Esophagus squamous epithelium (tissue), 5 donors: ENCODE data around the gene PTPRG. TPM values are rescaled to one million over a fixed set of nuclear protein-coding genes. Genes with fewer than 3 reads are reported as not detected.

ENCODE experiments used
- DNase-seq: peaks from one replicate; lab custom pipeline; 2025; lab: John Stamatoyannopoulos, UW
- H3K27ac ChIP-seq, 4 donors: fragments of 200-600 bp; sonication (generic); one replicate each; pipeline ENCODE4 v1.5.1; 2016 to 2019; ENCODE audit warnings: mild to moderate bottlenecking in 1 of 4
- H3K27me3 ChIP-seq, 4 donors: fragments of 200-600 bp; sonication (generic); 1 replicate in 3 of 4; 2 replicates in 1 of 4; pipeline versions ENCODE4 v1.5.1 to v1.6.0; 2017 to 2021; ENCODE audit warnings: antibody characterized with exemption in 1 of 4
- H3K36me3 ChIP-seq, 3 donors: fragments of 200-600 bp; sonication (generic); one replicate each; pipeline ENCODE4 v1.5.1; 2016 to 2019
- H3K4me1 ChIP-seq, 3 donors: fragments of 200-600 bp; sonication (generic); one replicate each; pipeline ENCODE4 v1.5.1; 2017 to 2019
- H3K4me3 ChIP-seq, 4 donors: fragments of 200-600 bp; sonication (generic); 1 replicate in 3 of 4; 2 replicates in 1 of 4; pipeline ENCODE4 v1.5.1; 2016 to 2019; ENCODE audit warnings: mild to moderate bottlenecking in 2 of 4, moderate library complexity in 1 of 4
- H3K9me3 ChIP-seq, 3 donors: fragments of 200-600 bp; sonication (generic); one replicate each; pipeline ENCODE4 v1.5.1; 2016 to 2019
- CTCF ChIP-seq, 6 experiments: fragments of 450-650 bp in 4 of 6; fragments of 200-600 bp in 2 of 6; sonication (generic) in 2 of 6; IDR thresholded peaks; one replicate each; pipeline ENCODE4 v1.5.1; 2016 to 2019; ENCODE audit warnings: antibody characterized with exemption in 6 of 6, mild to moderate bottlenecking in 4 of 6, moderate library complexity in 4 of 6
- POLR2A ChIP-seq, 4 donors: fragments of 450-650 bp; IDR thresholded peaks; one replicate each; pipeline ENCODE4 v1.6.1; 2017; ENCODE audit warnings: antibody characterized with exemption in 4 of 4, mild to moderate bottlenecking in 4 of 4, moderate library complexity in 3 of 4
- whole genome bisulfite sequencing, 2 donors: methylation state at CpG; one replicate each; pipeline ENCODE4 v1.1.5; 2018; 5-methylcytosine and 5-hydroxymethylcytosine counted together
- intact Hi-C: fragments of 100-400 bp; cut with DNase I; formaldehyde crosslinking; loops from one replicate; pipeline ENCODE4 v1.15.0; 2022
- total RNA-seq, 4 donors: library from RNA; depleted of rRNA; stranded (reverse); fragments of >200 nt; gene quantifications; one replicate each; pipeline ENCODE4 v1.1.0, GENCODE V29; 2016
- donor health status: DM: yes; HTN: yes; CAD: no.

Gene PTPRG
- total RNA-seq, 4 donors from 2014 or later: 3.7 to 42.2 (median 15.2) TPM

- Histone ChIP-seq H3K27ac (no peak overlapping the region), H3K4me1 (peaks cover 0 to 14% (median 11%) of the 10 kb centered on the region in 3 donors), H3K4me3 (no peak overlapping the region), H3K9me3 (no peaks in the 10 kb centered on the region), H3K36me3 (no peaks in the 10 kb centered on the region), H3K27me3 (no peaks in the 10 kb centered on the region)
- intact Hi-C loops: no loop called here
- 81 to 89% methylated on average over 6 of the region's 6 CpGs for WGBS, 2 donors
- DNase-seq: no peak
- TF ChIP-seq POLR2A (IDR thresholded peaks at IDR 0.05) (no peak), CTCF (IDR thresholded peaks at IDR 0.05) (no peak)
Observed at GRCh38 chr3:61832375-61833229, 271.2 kb downstream of the PTPRG start.

DNA sequence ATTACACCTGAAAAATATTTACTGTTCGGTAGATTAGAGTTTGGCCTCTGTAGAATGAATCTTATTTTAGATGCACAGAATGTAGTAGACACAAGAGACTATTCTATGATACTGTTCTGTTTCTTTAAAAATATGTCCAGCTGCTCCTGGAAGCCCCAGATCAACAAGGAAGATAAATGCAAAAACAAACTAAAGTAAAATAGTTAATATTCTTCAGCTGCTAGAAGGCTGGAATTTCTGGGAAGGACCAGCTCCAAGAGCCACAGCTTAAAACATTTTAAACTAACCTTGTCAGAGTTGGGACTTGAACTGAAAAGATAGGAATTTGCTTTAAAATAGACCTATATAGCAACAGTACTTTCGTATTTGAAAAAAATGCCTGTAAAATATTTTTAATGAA is 277.9 kb downstream of the PTPRG start:
- no peak for TF ChIP-seq CTCF (IDR thresholded peaks at IDR 0.05)
- TF ChIP-seq POLR2A (IDR thresholded peaks at IDR 0.05): no peak
- Histone ChIP-seq H3K27ac (no peak overlapping the region), H3K36me3 (no peaks in the 10 kb centered on the region), H3K9me3 (no peaks in the 10 kb centered on the region), H3K4me1 (peaks cover 0 to 12% (median 0%) of the 10 kb centered on the region in 3 donors), H3K27me3 (no peaks in the 10 kb centered on the region), H3K4me3 (no peak overlapping the region)
- intact Hi-C loops: no loop called here
- DNase-seq: no peak
- 59 to 65% methylated on average over 2 of the region's 2 CpGs for WGBS, 2 donors

DNA sequence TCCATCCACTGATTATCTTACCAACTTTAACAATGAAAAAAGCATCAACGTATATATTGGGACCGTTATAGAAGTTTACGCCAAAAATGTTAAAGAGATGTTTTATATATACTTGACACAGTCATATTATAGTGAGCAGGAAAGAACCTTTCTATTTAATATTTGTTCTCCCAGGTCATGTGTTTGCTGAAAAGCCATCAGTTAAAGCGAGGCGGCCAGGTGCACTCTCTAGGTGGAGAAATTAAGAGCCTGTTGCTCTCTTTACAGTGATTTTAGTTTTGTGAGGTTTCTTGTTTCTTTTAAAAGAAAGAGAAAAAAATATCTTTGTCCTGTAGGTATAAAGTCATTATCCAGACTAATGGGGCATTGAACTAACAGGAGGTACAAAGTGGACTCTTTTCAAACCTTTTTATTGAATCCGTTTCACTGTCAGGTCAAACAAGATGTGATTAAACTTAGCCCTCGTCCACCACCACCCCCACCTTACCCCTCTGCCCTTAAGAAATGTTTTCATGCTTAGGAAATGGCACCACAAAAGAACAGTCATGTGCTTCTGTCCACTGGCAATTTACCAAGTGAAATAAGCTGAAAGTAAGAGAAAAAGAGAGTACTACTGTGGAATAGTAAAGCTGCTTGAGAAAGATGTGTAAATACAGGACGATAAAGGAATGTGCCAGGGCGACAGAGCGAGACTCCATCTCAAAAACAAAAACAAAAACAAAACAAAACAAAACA is 279.9 kb downstream of the PTPRG start:
- 76 to 86% methylated on average over 10 of the region's 10 CpGs for WGBS, 2 donors
- Histone ChIP-seq H3K9me3 (no peaks in the 10 kb centered on the region), H3K4me1 (peaks cover 0 to 12% (median 0%) of the 10 kb centered on the region in 3 donors), H3K4me3 (no peak overlapping the region), H3K36me3 (no peaks in the 10 kb centered on the region), H3K27me3 (no peaks in the 10 kb centered on the region), H3K27ac (no peak overlapping the region)
- intact Hi-C loops: no loop called here
- DNase-seq: no peak
- TF ChIP-seq POLR2A (IDR thresholded peaks at IDR 0.05): no peak

GRCh38 chr3:61841988-61842387 is 280.6 kb downstream of the PTPRG start:
- intact Hi-C loops: no loop called here
- no peaks in the 10 kb centered on the region for H3K9me3 ChIP-seq
- H3K27me3 ChIP-seq: no peaks in the 10 kb centered on the region
- peaks cover 0 to 13% (median 0%) of the 10 kb centered on the region in 3 donors for H3K4me1 ChIP-seq
- DNase-seq: no peak
- WGBS, 2 donors: 65 to 72% methylated on average over 2 of the region's 2 CpGs
- TF ChIP-seq POLR2A (IDR thresholded peaks at IDR 0.05) (no peak), CTCF (IDR thresholded peaks at IDR 0.05) (no peak)
- H3K36me3 ChIP-seq: no peaks in the 10 kb centered on the region
- no peak overlapping the region for H3K4me3 ChIP-seq
- H3K27ac ChIP-seq: no peak overlapping the region

DNA sequence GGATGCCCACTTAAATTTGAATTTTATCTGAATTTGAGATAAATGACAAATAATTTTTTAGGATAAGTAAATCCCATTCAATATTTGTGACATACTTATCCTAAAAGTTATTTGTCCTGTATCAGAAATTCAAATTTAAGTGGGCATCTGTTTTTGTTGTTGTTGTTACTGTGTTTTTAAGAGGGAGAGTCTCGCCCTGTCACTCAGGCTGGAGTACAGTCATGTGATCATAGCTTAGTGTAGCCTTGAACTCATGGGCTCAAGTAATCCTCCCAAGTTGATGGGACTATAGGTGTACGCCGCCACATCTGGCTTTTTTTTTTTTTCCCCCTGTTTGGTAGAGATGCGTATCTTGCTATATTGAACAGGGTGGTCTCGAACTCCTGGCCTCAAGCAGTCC is 283.0 kb downstream of the PTPRG start:
- peaks cover 4 to 35% (median 5%) of the 10 kb centered on the region in 3 donors for H3K4me1 ChIP-seq
- H3K9me3 ChIP-seq: no peaks in the 10 kb centered on the region
- H3K4me3 ChIP-seq: no peak overlapping the region
- no peak overlapping the region for H3K27ac ChIP-seq
- WGBS, 2 donors: 91 to 96% methylated on average over 5 of the region's 5 CpGs
- no peak for DNase-seq
- no peaks in the 10 kb centered on the region for H3K27me3 ChIP-seq
- no peak for TF ChIP-seq CTCF (IDR thresholded peaks at IDR 0.05)
- TF ChIP-seq POLR2A (IDR thresholded peaks at IDR 0.05): no peak
- H3K36me3 ChIP-seq: no peaks in the 10 kb centered on the region
- intact Hi-C loops: no loop called here
